SW 1271 (cell line): ENCODE measurements around the gene JAZF1.

Experiments
- DNase-seq, 2 experiments: peaks; one replicate each; lab custom pipeline; 2025; lab: John Stamatoyannopoulos, UW

The JAZF1 gene

DNA sequence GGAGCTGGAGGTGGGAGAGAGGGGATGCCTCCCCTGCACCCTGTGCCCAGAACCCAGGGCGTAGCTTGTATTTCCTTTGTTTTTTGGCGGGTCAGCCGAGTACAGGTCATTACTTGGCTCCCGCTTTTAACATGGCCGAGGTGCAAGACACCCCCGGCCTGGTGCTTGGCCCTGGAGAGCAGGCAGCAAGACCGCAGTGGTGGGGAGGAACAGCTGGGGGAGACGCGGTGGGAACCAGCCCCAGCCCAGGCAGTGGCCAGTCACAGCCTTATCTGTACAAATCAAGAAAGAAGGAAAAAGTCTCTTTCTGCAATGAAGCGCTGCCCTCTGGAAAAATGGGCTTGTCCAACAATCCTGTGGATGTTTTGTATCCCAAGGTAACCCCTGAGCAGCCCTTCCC lies 341.5 kb downstream of the JAZF1 start:
- DNase-seq = no peak

DNA sequence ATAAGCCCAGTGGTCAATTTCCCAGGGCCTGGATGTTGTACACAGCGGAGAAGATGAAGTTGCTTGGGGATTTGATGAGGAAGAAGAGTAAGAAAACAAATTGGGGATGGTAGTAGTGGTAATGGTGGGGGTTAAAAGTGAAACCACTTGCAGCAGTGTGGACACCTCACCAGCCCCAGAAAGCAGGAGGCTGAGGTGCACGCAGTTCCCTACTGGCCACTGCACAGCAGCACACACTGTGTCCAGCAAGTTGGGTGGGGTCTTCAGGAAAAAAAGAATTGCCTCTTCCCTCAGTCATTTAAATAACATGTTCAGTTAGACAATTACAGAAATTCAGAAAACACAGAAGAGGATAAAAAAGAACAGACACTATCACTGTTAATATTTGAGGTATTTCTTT lies 344.1 kb downstream of the JAZF1 start:
- DNase-seq = no peak

DNA sequence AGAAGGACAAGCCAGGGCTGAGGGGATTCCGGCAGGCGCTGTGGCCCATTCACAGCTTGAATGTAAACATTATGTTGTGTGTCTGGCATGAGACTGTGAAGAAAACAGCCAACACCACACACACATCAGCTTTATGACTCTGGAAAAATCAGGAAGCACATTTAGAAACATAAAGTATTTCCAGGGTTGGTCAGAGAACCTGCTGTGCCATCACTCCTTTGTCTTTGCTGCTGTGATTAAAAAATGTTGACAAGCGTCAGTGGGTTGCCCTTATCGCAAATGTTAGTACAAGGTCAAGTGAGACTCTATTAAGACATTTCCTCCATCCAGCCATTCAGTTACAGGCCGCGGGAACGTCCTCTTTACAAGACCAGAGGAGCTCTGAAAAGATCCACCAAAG lies 345.2 kb downstream of the JAZF1 start:
- no peak for DNase-seq

DNA sequence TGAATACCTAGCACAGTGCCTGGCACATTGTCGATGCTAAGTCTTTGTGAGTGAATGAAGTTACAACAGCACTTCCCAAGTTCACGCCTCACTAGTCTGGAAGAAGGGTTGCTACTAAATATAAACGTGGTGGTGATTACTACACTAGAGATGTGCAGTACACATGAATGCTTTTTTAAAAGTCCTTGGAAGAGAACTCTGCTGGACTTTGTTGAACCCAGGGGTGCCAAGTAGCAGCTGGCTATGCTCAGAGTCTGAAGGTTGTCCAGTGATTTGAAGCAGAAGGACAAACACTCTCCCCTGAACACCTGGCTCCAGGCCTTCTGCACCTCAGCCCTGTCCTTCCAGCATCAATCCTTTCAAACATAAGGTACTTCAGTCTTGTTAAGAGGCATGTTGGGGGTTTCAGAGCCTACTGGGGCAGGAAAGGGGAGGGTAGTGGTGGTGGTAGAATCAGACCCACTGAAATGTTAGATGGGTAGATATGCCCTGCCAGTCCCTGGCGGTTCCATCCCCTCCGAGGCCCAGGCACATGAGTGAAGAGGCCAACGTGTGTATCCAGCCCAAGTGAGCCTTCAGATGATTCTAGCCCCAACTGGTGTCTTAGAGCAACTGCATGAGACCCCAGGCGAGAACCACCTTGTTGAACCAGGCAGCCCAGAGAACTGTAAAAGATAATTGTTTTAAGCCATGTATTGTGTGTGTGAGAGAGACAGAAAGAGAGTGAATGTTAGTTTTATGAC lies 346.2 kb downstream of the JAZF1 start:
- no peak for DNase-seq

DNA sequence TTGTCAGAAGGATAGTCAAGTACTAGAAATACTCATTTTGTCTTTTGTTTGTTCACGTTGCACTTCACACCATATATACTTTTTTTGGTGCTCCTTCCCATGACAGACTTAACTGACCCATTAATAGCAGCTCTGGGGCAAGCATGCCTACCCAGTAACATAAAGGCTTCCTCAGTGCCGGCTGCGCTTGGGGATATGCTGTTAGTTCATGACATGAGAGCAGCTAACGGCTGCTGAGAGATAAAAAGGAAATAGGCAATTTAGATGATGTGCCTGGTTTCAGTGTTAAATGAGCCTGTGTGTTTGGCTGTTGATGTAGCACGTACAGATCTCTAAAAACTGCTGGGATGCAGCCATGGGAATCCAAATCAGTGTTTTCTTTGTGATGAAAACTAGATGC lies 354.2 kb downstream of the JAZF1 start:
- no peak for DNase-seq

DNA sequence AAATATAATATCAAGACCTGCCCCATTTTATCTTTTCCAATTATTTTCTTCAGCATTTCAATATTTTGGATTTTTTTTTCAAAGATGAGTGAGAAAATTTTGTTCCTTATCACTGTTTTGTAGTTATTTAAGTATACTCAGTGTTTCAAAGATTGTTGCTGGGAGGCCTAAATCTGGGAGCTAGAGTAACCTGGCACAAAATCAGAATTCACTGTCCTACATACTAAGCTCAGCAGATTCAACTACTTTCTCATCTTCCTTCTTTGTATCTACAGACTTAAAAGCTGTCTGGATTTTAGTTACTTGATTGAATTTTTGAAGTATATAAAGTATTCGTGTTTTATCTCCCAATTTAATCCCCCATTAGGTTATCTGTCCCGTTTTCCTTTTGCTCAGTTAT lies 354.7 kb downstream of the JAZF1 start:
- no peak for DNase-seq

DNA sequence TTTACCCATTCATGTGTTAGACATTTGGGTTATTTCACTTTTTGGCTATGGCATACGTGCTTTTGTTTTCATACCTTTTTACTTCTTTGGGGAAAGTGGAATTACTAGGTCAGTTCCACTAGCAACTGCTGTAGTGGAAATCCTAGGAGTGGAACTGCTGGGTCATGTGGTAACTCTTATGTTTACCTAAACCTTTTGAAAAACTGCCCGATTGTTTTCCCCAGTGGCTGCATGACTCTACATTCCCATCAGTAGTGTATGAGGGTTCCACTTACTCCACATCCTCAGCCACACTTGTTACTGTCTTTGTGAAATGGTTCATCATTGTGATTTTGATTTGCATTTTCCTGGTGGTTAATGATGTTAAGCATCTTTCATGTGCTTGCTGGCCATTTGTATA lies 358.4 kb downstream of the JAZF1 start:
- DNase-seq = no peak

DNA sequence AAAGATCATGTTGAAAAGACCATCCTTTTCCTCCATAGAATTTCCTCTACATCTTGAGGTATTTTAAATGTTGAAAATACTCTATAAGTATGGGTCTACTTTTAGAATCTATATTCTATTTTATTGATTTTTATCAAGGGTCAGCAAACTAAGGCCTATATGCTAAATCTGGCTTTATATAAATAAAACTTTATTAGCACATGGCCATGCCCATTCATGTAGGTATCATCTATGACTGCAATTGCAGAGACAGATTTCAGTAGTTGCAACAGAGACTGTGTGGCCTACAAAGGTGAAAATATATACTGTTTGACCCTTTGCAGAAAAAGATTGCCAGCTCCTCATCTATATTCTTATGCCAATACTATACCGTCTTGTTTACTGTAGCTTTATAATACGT lies 367.9 kb downstream of the JAZF1 start:
- no peak for DNase-seq

DNA sequence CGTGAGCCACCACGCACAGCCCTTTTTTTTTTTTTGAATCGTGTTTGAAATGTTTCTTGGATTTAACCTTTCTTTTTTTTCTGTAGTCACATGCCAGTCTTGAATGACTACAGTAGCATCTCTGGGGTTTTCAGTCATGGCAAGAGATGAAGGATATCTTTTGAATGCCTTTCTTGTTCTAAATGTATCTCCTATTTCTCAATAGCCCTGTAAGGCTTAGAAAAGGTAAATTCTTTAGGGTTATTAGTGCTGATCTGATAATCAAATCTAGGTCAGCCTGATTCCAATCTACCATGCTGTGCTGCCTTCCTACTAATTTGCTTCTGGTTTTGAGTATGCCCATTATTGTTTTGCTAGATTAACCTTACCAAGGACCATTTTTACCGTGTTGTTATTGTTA lies 370.4 kb downstream of the JAZF1 start:
- DNase-seq = no peak

DNA sequence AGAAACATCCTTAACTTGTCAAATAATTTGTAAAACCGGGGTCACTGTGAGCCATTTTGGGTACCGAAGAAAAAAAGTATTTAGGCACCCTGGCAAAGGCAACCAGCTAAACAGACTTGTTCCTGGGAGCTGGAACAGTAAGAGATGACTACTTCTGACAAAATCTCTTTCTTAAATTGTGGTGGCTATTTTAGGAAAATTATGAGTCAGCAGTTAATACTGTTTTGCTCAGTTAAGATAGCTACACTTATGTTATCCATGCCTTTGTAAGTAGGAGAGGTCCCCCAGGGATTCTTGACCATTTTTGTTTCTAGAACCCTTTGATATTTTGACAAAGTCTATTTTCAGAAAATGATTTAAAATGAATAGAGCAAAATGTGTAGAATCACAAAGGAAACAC lies 372.0 kb downstream of the JAZF1 start:
- no peak for DNase-seq

DNA sequence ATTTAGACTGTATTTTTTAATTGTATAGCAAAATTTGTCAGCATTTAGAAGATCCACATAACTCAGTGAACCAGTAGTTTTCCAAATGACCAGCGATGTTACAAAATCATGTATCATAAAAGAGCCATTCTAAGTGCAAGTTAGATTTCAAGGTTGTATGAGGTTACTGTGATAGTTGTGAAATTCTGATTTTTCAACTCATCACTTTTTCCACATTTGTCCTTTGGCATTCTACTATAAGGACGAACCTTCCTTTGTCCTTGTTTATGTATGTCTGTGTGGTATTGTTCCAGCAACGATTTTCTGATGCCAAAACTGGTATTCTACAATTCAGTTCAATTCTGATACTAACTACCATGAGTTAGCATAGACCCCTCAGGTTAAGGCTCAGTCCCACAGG lies 376.5 kb downstream of the JAZF1 start:
- no peak for DNase-seq

DNA sequence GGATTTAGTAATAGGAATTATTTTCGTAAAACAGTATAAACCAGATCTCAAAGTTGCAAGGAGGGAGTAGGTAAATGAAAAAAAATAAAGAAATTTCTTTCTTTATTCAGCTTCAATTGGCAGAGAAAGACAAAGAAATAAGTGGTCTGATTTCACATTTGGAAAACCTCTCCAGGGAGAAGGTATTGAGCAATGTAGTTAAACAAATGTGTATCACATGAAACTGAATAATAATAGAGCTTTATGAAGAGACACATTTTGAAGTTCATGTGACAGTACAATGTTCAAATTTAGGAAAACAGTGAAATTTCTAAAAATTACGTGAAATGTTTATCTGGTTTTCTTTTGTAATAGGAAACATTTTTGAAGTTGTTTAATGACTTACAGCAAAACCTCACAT lies 377.6 kb downstream of the JAZF1 start:
- DNase-seq = no peak

DNA sequence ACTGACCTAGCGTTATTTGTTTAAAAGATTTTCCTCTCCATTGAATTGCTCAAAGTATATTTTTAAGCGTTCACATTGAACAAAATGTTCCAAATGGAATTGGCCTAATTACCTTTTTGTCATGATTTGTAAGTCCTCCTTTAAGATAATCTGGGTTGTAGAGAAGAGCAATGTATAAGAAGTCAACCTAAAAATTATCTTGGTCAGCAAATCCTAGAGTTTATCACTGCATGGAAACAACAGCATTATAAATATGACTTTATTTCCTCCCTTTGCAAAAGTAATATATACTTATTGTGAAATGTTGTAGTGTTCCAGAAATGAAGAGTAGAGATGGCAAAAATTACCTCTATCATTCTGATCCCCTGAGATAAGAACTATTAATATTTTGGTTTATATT lies 381.4 kb downstream of the JAZF1 start:
- no peak for DNase-seq

DNA sequence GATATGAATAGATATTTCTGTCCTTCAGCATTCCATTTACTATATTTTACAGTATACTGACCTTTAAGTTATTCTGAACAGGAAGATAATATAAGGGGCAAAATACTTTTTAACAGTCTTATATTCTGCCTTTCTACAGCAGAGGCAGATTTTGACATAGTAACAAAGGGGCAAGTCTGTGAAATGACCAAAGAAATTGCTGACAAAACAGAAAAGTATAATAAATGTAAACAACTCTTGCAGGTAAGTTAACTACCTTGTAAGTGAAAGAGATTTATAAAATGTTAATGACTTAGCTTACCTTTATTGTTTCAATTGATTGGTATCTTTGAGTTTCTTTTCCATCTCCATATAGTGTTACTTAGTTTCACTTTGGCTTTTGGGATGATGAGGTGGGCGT lies 384.6 kb downstream of the JAZF1 start:
- no peak for DNase-seq

DNA sequence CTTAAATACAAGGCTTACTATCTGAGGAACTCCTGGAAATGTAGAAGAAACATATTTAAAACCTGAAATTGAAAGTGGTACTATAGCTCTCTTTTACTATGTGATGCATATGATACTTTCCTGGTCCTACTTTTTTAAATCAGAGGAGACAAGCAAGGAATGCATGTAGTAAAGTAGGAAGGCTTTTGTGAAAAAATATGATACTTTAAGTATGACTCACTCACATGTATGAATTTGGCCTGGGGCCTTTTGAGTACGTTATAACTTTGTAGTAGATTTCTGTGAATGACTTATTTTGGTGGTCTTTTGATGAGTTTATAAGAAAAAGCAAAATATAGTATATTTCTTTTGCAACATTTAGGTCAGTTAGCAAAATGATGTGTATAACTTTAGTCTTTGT lies 386.8 kb downstream of the JAZF1 start:
- no peak for DNase-seq

DNA sequence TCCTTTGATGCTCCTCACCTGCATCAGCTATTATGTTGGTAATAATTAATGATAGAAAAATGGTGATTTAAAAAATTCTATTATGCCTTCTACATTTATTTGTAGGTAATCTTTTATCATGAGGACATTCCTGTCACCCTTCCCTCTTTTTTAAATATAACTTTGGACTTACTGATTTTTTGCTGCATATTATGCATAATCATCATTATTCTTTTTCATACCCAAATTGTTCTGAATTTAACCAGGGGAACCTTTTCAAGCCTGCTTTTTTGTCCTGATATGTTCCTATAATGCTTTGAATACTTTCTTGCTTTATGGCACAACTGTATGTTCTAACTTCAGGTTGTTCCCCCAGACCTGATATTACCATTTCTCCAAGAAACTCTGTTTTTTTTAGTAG lies 392.2 kb downstream of the JAZF1 start:
- DNase-seq = no peak

DNA sequence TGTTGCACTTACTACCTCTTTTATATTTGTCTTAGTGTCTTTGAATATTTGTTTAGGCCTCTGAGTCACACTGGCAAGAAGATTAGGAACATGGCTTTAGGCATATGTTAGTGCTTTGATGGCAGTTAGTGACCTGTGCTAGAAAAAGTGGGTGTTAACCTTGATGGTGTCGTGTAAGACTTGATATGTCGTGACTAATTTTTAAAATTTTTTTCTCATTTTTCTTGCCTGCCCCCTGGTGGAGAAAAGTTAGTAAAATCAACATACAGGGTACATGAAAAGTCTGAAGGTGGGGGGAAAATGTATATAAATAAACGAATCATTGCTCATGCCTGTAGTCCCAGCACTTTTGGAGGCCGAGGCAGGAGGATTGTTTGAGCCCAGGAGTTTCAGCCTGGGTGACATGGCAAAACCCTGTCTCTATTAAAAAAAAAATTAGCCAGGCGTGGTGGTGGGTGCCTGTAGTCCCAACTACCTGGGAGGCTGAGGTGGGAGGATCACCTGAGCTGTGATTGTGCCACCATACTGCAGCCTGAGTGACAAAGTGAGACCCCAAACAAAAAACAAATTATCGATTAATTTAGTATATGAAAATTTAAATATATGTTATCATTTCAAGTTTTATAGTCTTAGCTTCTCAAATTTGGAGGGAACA lies 396.1 kb downstream of the JAZF1 start:
- peak; percentile 53 to 82 for DNase-seq

DNA sequence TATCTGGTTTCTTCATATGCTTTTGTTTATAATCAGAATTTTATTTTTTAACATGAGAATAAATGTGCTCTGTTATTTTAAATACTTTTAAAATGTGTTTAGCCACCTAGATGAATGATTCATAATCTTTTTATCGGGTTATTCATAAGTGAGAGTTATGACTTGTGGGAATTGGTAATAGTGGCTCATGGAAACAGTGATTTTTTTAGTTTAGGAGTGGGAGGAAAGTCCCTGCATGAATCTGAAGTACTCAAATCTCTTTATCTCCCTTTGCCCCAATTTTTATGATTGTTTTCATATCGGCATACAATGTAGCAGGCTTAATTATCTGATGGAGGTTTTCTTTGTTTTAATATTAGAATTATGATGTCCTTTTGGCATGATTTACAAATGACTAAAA lies 397.7 kb downstream of the JAZF1 start:
- no peak for DNase-seq

DNA sequence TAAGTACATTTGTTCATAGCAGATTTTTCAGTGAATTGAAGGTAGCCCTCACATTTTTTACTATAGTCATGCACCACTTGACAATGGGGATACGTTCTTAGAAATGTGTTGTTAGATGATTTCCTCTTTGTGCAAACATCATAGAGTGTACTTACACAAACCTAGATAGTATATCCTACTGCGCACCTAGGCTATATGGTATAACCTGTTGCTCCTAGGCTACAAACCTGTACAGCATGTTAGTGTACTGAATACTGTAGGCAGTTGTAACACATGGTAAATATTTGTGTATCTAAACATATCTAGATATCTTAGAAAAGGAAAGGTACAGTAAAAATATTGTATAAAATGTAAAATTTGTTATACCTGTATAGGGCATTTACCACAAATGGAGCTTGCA lies 399.4 kb downstream of the JAZF1 start:
- no peak for DNase-seq
